ENCODE data around the gene SLC44A1. TPM values are rescaled to one million over a fixed set of nuclear protein-coding genes. Genes with fewer than 3 reads are reported as not detected.

Gene SLC44A1
- total RNA-seq, 1 experiment from 2014 or later: 30.8 TPM

DNA sequence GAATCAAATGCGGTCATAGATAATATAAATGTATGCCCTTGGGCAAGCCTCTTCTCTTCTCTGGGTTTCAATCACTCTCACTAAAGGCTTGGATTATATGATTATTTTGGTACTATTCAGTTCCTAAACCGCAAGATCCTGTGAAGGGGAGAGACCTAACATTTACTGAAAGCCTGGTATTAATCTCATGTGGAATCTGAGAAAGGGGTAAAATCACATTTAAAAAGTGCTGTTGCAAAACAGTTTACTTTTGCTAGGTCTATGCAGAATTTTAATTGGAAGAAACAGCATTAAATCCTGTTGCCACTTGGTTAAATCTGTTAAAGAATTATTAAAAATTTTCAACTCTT is 50.7 kb downstream of the SLC44A1 start:
- Histone ChIP-seq H3K4me3 (ENCODE audit: insufficient read depth, low read depth, low read length) (no peak overlapping the region), H3K27me3 (ENCODE audit: control insufficient read depth, insufficient read depth, low read length) (no peaks in the 10 kb centered on the region), H3K36me3 (replicated peaks; ENCODE audit: control insufficient read depth, insufficient read depth, low read length) (peaks cover 2% of the 10 kb centered on the region; the same call in 1 of the 2 replicates)
- no peak for DNase-seq

DNA sequence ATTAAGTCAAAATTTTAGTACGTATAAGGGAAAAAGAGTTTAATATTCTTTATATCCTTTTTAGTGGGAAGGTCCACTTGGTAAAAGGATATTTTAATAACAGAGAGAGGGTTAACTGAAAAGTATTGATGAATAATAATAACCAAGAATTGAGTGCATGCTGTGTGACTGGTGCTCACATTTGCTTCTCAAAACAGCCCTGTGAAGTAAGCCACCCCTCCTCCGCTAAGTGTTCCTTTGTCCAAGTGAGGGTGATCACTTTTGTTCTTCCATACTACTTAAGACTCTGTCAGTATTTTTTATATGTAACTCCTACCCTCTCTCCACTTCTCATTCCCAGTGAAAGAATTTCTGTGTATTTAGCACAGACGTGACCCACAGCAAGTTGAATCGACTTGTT is 51.5 kb downstream of the SLC44A1 start:
- Histone ChIP-seq H3K4me3 (ENCODE audit: insufficient read depth, low read depth, low read length) (no peak overlapping the region), H3K27me3 (ENCODE audit: control insufficient read depth, insufficient read depth, low read length) (no peaks in the 10 kb centered on the region), H3K36me3 (replicated peaks; ENCODE audit: control insufficient read depth, insufficient read depth, low read length) (peaks cover 2% of the 10 kb centered on the region; the same call in 1 of the 2 replicates)
- DNase-seq: no peak

DNA sequence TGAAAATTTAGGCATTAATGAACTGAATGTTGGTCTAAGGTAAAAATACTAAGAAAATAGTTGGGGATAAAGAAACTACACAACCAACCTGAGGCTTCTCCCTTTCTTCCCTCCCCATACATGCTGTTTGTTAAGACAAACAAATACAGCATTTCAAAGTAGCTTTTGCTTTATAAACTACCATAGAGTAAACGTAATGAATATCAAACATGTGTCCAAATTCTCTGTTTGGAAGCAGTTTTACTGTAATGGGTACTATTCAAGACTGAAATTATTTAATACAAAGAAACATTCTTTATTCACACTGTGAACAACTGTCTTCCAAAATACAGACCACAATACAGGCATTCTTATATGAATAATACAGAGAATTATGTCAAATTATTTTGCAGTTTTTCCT is 52.0 kb downstream of the SLC44A1 start:
- Histone ChIP-seq H3K27me3 (ENCODE audit: control insufficient read depth, insufficient read depth, low read length) (no peaks in the 10 kb centered on the region), H3K4me3 (ENCODE audit: insufficient read depth, low read depth, low read length) (no peak overlapping the region), H3K36me3 (replicated peaks; ENCODE audit: control insufficient read depth, insufficient read depth, low read length) (peaks cover 2% of the 10 kb centered on the region; the same call in 1 of the 2 replicates)
- DNase-seq: no peak

GRCh38 chr9:105296877-105297287 is 52.4 kb downstream of the SLC44A1 start:
- no peak overlapping the region for H3K4me3 ChIP-seq (ENCODE audit: insufficient read depth, low read depth, low read length)
- no peak for DNase-seq
- no peaks in the 10 kb centered on the region for H3K27me3 ChIP-seq (ENCODE audit: control insufficient read depth, insufficient read depth, low read length)
- H3K36me3 ChIP-seq (replicated peaks; ENCODE audit: control insufficient read depth, insufficient read depth, low read length): peaks cover 2% of the 10 kb centered on the region; the same call in 1 of the 2 replicates

GRCh38 chr9:105297442-105298075 is 53.1 kb downstream of the SLC44A1 start:
- H3K4me3 ChIP-seq (ENCODE audit: insufficient read depth, low read depth, low read length): no peak overlapping the region
- no peak for DNase-seq
- H3K36me3 ChIP-seq (replicated peaks; ENCODE audit: control insufficient read depth, insufficient read depth, low read length): peaks cover 2% of the 10 kb centered on the region; the same call in 1 of the 2 replicates
- no peaks in the 10 kb centered on the region for H3K27me3 ChIP-seq (ENCODE audit: control insufficient read depth, insufficient read depth, low read length)

DNA sequence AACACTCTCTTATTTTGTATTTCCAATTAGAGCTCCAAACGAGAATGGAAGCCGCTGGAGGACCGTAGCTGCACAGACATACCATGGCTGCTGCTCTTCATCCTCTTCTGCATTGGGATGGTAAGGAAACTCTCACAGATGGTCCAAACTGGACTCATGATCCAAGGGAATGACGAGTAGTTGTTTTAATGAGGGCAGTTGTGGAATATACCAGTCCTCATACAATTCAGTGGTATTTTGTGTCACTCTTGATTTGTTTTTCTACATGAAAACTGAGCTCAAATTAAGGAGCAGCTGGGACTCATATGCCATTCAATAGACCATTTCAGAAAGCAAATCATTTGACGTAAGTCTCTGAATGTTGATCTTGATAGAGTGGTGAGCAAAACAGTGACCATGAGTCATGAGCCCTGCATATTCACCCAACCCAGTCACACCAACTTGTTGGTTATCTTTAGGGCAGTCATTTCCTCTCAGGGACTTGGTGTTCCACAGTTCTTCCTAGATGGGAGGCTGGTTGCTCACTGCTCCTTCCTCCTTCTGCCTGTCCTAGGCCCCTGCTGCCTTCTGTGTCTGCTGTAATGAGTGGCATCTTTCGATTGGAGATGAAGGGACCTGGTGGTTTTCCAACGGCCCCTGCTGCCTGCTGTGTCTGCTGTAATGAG is 54.9 kb downstream of the SLC44A1 start:
- no peak overlapping the region for H3K4me3 ChIP-seq (ENCODE audit: insufficient read depth, low read depth, low read length)
- H3K27me3 ChIP-seq (ENCODE audit: control insufficient read depth, insufficient read depth, low read length): no peaks in the 10 kb centered on the region
- peaks cover 2% of the 10 kb centered on the region; the same call in 1 of the 2 replicates for H3K36me3 ChIP-seq (replicated peaks; ENCODE audit: control insufficient read depth, insufficient read depth, low read length)
- no peak for DNase-seq

GRCh38 chr9:105302728-105303127 is 58.3 kb downstream of the SLC44A1 start:
- peaks cover 2% of the 10 kb centered on the region; the same call in 1 of the 2 replicates for H3K36me3 ChIP-seq (replicated peaks; ENCODE audit: control insufficient read depth, insufficient read depth, low read length)
- H3K27me3 ChIP-seq (ENCODE audit: control insufficient read depth, insufficient read depth, low read length): no peaks in the 10 kb centered on the region
- no peak overlapping the region for H3K4me3 ChIP-seq (ENCODE audit: insufficient read depth, low read depth, low read length)
- no peak for DNase-seq

DNA sequence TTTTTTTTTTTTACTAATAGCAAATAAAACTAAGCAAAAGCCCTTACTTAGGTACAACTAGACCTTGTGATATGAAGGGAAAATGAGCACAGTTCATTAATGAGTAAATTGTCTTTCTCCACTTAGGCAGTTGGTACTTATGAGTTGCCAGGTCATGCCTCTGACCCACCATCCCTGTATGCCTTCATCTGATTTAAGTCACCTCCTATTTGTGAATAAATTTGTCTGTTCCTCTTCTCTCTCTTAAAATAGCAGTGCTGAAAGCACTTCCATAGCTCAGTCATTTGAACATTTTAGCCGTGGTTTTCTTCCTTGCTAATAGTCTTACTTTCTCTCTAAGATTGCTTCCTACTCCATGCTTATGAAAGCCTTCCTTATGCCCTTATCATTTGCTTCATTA is 61.4 kb downstream of the SLC44A1 start:
- no peak for DNase-seq
- no peaks in the 10 kb centered on the region for H3K27me3 ChIP-seq (ENCODE audit: control insufficient read depth, insufficient read depth, low read length)
- no peaks in the 10 kb centered on the region; the same call in 1 of the 2 replicates for H3K36me3 ChIP-seq (replicated peaks; ENCODE audit: control insufficient read depth, insufficient read depth, low read length)
- H3K4me3 ChIP-seq (ENCODE audit: insufficient read depth, low read depth, low read length): no peak overlapping the region

- Histone ChIP-seq H3K4me3 (ENCODE audit: insufficient read depth, low read depth, low read length) (no peak overlapping the region), H3K27me3 (ENCODE audit: control insufficient read depth, insufficient read depth, low read length) (no peaks in the 10 kb centered on the region), H3K36me3 (replicated peaks; ENCODE audit: control insufficient read depth, insufficient read depth, low read length) (no peaks in the 10 kb centered on the region; the same call in 1 of the 2 replicates)
- no peak for DNase-seq
Observed at GRCh38 chr9:105306351-105307140, 62.1 kb downstream of the SLC44A1 start.

DNA sequence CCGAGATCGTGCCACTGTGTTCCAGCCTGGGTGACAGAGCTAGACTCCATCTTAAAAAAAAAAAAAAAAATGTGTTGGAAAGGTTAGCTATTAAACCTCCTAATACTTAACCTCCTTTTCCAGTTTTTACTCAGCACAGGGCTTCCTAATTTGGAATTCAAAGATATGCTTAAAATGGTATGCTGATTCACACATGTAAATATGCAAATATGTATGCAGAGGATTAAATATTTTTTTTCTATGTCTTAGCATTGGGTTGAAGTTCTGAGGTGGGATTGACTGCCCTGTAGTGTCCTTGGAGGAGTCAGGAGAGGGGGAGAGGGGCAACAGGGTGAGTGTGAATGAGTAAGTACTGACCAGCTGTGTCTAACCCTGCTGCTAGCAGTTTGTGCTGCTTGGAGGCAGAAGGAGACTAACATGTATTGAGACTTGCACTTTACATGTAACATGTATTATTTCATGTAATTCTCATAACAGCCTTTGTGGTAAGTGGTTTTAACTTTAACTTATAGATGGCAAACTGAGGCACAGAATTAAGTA is 63.2 kb downstream of the SLC44A1 start:
- no peaks in the 10 kb centered on the region for H3K27me3 ChIP-seq (ENCODE audit: control insufficient read depth, insufficient read depth, low read length)
- no peak overlapping the region for H3K4me3 ChIP-seq (ENCODE audit: insufficient read depth, low read depth, low read length)
- no peaks in the 10 kb centered on the region; the same call in 1 of the 2 replicates for H3K36me3 ChIP-seq (replicated peaks; ENCODE audit: control insufficient read depth, insufficient read depth, low read length)
- no peak for DNase-seq

DNA sequence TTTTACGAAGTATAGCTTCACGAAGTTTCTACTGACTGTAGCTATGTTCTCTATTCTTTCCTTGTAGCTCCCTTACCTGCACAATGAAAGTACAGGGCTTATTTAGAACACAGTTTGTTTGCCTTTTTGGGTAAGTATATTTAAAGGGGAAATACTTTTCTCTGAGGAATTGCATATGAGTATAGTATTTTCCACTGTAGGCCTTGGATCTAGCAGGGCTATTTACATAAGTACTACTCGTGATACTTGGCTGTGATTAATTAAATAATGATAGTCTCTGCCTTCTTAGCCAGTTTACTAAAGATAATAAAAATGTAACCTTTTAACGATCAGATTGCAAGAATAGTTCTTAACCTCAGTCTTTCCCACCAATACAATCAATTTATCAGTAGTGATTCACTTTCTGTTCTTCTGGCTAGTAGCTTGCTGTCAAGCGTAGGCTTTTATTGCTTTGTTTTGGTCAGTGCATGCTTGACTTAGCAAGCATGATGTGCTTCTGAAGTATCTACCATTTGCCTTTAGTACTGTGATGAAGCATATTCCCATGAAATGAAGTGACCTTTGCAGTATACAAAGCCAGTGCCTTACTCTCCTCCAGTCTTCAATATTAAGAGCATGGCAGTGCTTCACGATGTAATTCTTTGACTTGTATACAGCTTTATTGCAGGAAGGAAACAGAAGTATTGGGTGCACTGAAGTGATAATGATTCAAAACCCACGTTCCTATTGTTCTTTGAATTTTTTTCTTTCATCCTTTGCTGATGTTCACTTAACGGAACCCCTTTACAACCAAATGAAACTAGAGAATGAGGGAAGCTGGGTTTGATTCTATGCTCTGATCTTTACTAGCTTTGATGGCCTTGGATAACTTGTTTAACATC is 64.2 kb downstream of the SLC44A1 start:
- Histone ChIP-seq H3K36me3 (replicated peaks; ENCODE audit: control insufficient read depth, insufficient read depth, low read length) (no peaks in the 10 kb centered on the region; the same call in 1 of the 2 replicates), H3K27me3 (ENCODE audit: control insufficient read depth, insufficient read depth, low read length) (no peaks in the 10 kb centered on the region), H3K4me3 (ENCODE audit: insufficient read depth, low read depth, low read length) (no peak overlapping the region)
- no peak for DNase-seq

DNA sequence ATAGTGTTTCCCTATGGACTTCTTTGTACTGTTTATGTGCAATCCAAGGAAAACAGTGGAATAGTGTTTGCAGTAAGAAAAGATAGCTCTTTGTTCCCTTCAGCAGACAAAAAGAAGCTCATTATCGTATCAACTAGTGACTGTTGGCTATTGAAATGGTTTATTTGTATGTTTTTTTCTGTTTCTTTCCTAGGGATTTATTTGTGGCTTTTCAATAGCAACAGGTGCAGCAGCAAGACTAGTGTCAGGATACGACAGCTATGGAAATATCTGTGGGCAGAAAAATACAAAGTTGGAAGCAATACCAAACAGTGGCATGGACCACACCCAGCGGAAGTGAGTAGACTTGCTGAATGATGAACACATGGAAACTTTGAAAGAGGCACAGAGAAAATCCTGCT is 65.1 kb downstream of the SLC44A1 start:
- no peak for DNase-seq
- Histone ChIP-seq H3K27me3 (ENCODE audit: control insufficient read depth, insufficient read depth, low read length) (no peaks in the 10 kb centered on the region), H3K36me3 (replicated peaks; ENCODE audit: control insufficient read depth, insufficient read depth, low read length) (no peaks in the 10 kb centered on the region; the same call in 1 of the 2 replicates), H3K4me3 (ENCODE audit: insufficient read depth, low read depth, low read length) (no peak overlapping the region)

GRCh38 chr9:105311306-105311705 is 66.9 kb downstream of the SLC44A1 start:
- H3K27me3 ChIP-seq (ENCODE audit: control insufficient read depth, insufficient read depth, low read length): no peaks in the 10 kb centered on the region
- no peak for DNase-seq
- H3K36me3 ChIP-seq (replicated peaks; ENCODE audit: control insufficient read depth, insufficient read depth, low read length): no peaks in the 10 kb centered on the region; the same call in 1 of the 2 replicates
- H3K4me3 ChIP-seq (ENCODE audit: insufficient read depth, low read depth, low read length): no peak overlapping the region

DNA sequence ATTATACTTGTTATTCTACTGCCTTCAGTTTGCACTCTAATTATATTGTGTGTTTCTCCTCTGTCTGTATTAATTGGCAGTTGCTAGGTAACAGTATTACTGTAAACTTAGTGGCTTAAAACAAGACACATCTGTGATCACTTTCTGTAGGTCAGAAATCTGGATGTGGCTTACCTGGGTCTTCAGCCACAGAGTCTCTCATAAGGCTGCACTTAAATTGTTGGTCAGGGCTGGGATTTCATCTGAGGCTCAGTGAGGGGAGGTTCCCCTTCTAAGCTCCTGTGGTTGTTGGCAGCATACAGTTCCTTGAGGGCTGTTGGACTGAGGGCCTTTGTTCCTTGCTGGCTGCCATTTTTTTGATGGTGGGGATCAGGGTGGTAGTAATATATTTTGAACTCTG is 68.8 kb downstream of the SLC44A1 start:
- no peaks in the 10 kb centered on the region; the same call in 1 of the 2 replicates for H3K36me3 ChIP-seq (replicated peaks; ENCODE audit: control insufficient read depth, insufficient read depth, low read length)
- H3K27me3 ChIP-seq (ENCODE audit: control insufficient read depth, insufficient read depth, low read length): no peaks in the 10 kb centered on the region
- no peak for DNase-seq
- no peak overlapping the region for H3K4me3 ChIP-seq (ENCODE audit: insufficient read depth, low read depth, low read length)
